Measurements from ENCODE around the gene GPR42.

Gene GPR42

GRCh38 chr19:35337984-35338296, 32.9 kb upstream of the GPR42 start:
- POLR2A ChIA-PET, result no interaction called here
- DNase-seq (ENCODE audit: extremely low spot score), result no peak
- TF ChIP-seq SP1 (IDR thresholded peaks at IDR 0.05) (no peak), TARDBP (IDR thresholded peaks at IDR 0.05) (no peak)
- CTCF ChIA-PET, result no interaction called here

DNA sequence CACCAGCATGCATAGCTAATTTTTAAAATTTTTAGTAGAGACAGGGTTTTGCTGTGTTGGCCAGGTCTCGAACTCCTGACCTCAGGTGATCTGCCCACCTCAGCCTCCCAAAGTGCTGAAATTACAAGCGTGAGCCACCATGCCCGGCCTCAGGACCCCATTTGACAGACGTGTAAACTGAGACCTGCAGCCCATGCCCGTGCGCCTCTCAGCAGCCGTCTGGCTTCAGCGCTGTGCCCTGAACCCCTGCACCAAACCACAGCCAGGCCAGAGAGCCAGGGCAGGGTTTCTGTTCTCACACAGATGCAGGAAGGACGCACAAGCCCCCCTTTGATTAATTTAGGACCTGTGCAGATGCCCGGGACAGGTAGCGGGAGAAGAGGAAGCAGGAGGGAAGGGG, 30.4 kb upstream of the GPR42 start:
- TF ChIP-seq ZNF384 (IDR thresholded peaks at IDR 0.05) (no peak), SUZ12 (IDR thresholded peaks at IDR 0.05) (no peak), L3MBTL2 (conservative IDR thresholded peaks at IDR 0.05) (no peak), CTBP1 (IDR thresholded peaks at IDR 0.05; ENCODE audit: borderline replicate concordance) (no peak), FOXM1 (IDR thresholded peaks at IDR 0.05; ENCODE audit: borderline replicate concordance) (no peak), FOXK2 (IDR thresholded peaks at IDR 0.05) (no peak), SP1 (IDR thresholded peaks at IDR 0.05) (no peak), TARDBP (IDR thresholded peaks at IDR 0.05) (no peak), ARNT (IDR thresholded peaks at IDR 0.05) (no peak), NFRKB (IDR thresholded peaks at IDR 0.05) (no peak), BHLHE40 (IDR thresholded peaks at IDR 0.05; ENCODE audit: borderline replicate concordance) (no peak), ELF4 (IDR thresholded peaks at IDR 0.05) (no peak), HDGF (IDR thresholded peaks at IDR 0.05; ENCODE audit: borderline replicate concordance) (no peak), LEF1 (IDR thresholded peaks at IDR 0.05; ENCODE audit: borderline replicate concordance) (no peak), FOXA1 (IDR thresholded peaks at IDR 0.05) (no peak)
- TF ChIP-seq, protein P1, sequence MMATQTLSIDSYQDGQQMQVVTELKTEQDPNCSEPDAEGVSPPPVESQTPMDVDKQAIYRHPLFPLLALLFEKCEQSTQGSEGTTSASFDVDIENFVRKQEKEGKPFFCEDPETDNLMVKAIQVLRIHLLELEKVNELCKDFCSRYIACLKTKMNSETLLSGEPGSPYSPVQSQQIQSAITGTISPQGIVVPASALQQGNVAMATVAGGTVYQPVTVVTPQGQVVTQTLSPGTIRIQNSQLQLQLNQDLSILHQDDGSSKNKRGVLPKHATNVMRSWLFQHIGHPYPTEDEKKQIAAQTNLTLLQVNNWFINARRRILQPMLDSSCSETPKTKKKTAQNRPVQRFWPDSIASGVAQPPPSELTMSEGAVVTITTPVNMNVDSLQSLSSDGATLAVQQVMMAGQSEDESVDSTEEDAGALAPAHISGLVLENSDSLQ (IDR thresholded peaks at IDR 0.05), result no peak
- POLR2A ChIA-PET, result no interaction called here
- CTCF ChIA-PET, result no interaction called here
- no peak for DNase-seq (ENCODE audit: extremely low spot score)

DNA sequence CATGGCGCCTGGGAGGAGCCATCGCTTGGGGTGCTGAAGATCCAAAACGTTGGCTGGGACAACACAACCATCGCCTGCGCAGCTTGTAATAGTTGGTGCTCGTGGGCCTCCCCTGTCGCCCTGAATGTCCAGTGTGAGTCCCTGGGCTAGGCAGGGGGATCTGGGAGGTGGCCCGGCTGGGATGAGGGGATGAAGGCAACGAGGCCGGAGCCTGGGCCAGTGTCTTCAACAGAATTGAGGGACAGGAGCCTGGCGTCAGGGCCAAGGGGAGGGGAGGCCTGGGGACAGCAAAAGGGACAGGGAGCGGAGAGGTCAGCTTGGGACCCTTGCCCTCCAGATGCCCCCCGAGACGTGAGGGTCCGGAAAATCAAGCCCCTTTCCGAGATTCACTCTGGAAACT, 29.9 kb upstream of the GPR42 start:
- DNase-seq (ENCODE audit: extremely low spot score), result no peak
- ChIA-PET CTCF (no interaction called here), POLR2A (no interaction called here)
- TF ChIP-seq, protein P1 (IDR thresholded peaks at IDR 0.05), result no peak
- no peak for TF ChIP-seq FOXA1 (IDR thresholded peaks at IDR 0.05)
- no peak for TF ChIP-seq FOXM1 (IDR thresholded peaks at IDR 0.05; ENCODE audit: borderline replicate concordance)
- no peak for TF ChIP-seq ZNF384 (IDR thresholded peaks at IDR 0.05)
- TF ChIP-seq CTBP1 (IDR thresholded peaks at IDR 0.05; ENCODE audit: borderline replicate concordance), result no peak
- TF ChIP-seq BHLHE40 (IDR thresholded peaks at IDR 0.05; ENCODE audit: borderline replicate concordance), result no peak
- TF ChIP-seq FOXK2 (IDR thresholded peaks at IDR 0.05), result no peak
- TF ChIP-seq HDGF (IDR thresholded peaks at IDR 0.05; ENCODE audit: borderline replicate concordance), result no peak
- TF ChIP-seq LEF1 (IDR thresholded peaks at IDR 0.05; ENCODE audit: borderline replicate concordance), result no peak
- TF ChIP-seq ELF4 (IDR thresholded peaks at IDR 0.05), result no peak
- TF ChIP-seq NFRKB (IDR thresholded peaks at IDR 0.05), result no peak

DNA sequence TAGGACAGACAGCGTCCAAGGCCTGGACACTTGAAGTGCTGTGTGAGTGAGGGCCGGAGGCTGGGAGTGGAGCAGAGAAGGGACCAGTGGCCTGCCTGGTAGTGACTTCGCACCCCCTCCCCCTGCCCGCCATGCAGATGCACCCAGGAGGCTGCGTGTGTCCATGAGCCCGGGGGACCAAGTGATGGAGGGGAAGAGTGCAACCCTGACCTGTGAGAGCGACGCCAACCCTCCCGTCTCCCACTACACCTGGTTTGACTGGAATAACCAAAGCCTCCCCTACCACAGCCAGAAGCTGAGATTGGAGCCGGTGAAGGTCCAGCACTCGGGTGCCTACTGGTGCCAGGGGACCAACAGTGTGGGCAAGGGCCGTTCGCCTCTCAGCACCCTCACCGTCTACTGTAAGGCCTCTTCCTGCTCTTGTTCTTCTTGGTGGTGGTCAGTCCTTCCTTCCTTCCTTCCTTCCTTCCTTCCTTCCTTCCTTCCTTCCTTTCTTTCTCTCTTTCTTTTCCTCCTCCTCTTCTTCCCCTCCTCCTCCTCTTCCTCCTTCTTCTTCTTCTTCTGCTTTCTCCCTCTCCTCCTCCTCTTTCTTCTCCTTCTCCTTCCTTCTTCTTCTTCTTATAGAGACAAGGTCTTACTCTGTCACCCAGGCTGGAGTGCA, 29.2 kb upstream of the GPR42 start:
- TF ChIP-seq LEF1 (IDR thresholded peaks at IDR 0.05; ENCODE audit: borderline replicate concordance), result no peak
- no peak for TF ChIP-seq FOXA1 (IDR thresholded peaks at IDR 0.05)
- TF ChIP-seq, protein P1 (IDR thresholded peaks at IDR 0.05), result no peak
- no peak for TF ChIP-seq SUZ12 (IDR thresholded peaks at IDR 0.05)
- no peak for TF ChIP-seq ZNF384 (IDR thresholded peaks at IDR 0.05)
- TF ChIP-seq FOXK2 (IDR thresholded peaks at IDR 0.05), result no peak
- TF ChIP-seq SP1 (IDR thresholded peaks at IDR 0.05), result no peak
- no peak for TF ChIP-seq L3MBTL2 (conservative IDR thresholded peaks at IDR 0.05)
- TF ChIP-seq HDGF (IDR thresholded peaks at IDR 0.05; ENCODE audit: borderline replicate concordance), result no peak
- TF ChIP-seq CTBP1 (IDR thresholded peaks at IDR 0.05; ENCODE audit: borderline replicate concordance), result no peak
- no peak for TF ChIP-seq NFRKB (IDR thresholded peaks at IDR 0.05)
- no peak for TF ChIP-seq FOXM1 (IDR thresholded peaks at IDR 0.05; ENCODE audit: borderline replicate concordance)
- TF ChIP-seq ARNT (IDR thresholded peaks at IDR 0.05), result no peak
- no peak for TF ChIP-seq ELF4 (IDR thresholded peaks at IDR 0.05)
- ChIA-PET POLR2A (no interaction called here), CTCF (no interaction called here)
- DNase-seq (ENCODE audit: extremely low spot score), result no peak

GRCh38 chr19:35342430-35342829, 28.4 kb upstream of the GPR42 start:
- DNase-seq (ENCODE audit: extremely low spot score), result no peak
- ChIA-PET CTCF (no interaction called here), POLR2A (no interaction called here)
- no peak for TF ChIP-seq FOXK2 (IDR thresholded peaks at IDR 0.05)
- TF ChIP-seq, protein P1 (IDR thresholded peaks at IDR 0.05), result no peak
- no peak for TF ChIP-seq ARNT (IDR thresholded peaks at IDR 0.05)
- no peak for TF ChIP-seq ELF4 (IDR thresholded peaks at IDR 0.05)
- no peak for TF ChIP-seq NFRKB (IDR thresholded peaks at IDR 0.05)
- TF ChIP-seq LEF1 (IDR thresholded peaks at IDR 0.05; ENCODE audit: borderline replicate concordance), result no peak
- no peak for TF ChIP-seq L3MBTL2 (conservative IDR thresholded peaks at IDR 0.05)
- TF ChIP-seq TARDBP (IDR thresholded peaks at IDR 0.05), result no peak
- TF ChIP-seq HDGF (IDR thresholded peaks at IDR 0.05; ENCODE audit: borderline replicate concordance), result no peak
- no peak for TF ChIP-seq SP1 (IDR thresholded peaks at IDR 0.05)
- no peak for TF ChIP-seq CTBP1 (IDR thresholded peaks at IDR 0.05; ENCODE audit: borderline replicate concordance)
- no peak for TF ChIP-seq FOXM1 (IDR thresholded peaks at IDR 0.05; ENCODE audit: borderline replicate concordance)
- TF ChIP-seq SUZ12 (IDR thresholded peaks at IDR 0.05), result no peak
- no peak for TF ChIP-seq BHLHE40 (IDR thresholded peaks at IDR 0.05; ENCODE audit: borderline replicate concordance)
